HAP-1 (cell line): ENCODE measurements around the gene TGFBRAP1.
"Not testable (repeated sequence)": the region's sequence is repeated elsewhere in the genome, so short reads cannot be mapped to it uniquely, and the experiment has no call there.

ENCODE experiments used
- DNase-seq, 2 experiments: peaks; one replicate each; pipeline ENCODE4 v3.0.0-alpha.2; 2016 to 2020; ENCODE audit warnings: low spot score in 2 of 2
- H3K27me3 ChIP-seq: fragments of 250-450 bp; sonication (Bioruptor Pico); 2 replicates; pipeline ENCODE4 v1.5.1; 2020; ENCODE audit warnings: low read depth, mild to moderate bottlenecking, moderate library complexity
- H3K36me3 ChIP-seq: fragments of 250-450 bp; sonication (Bioruptor Pico); replicated peaks from 2 replicates; pipeline ENCODE4 v1.5.1; 2020; ENCODE audit warnings: mild to moderate bottlenecking
- H3K4me1 ChIP-seq: fragments of 250-450 bp; sonication (Bioruptor Pico); 2 replicates; pipeline ENCODE4 v1.5.1; 2020; ENCODE audit warnings: mild to moderate bottlenecking
- H3K4me3 ChIP-seq: fragments of 250-450 bp; sonication (Bioruptor Pico); 2 replicates; pipeline ENCODE4 v1.5.1; 2020; ENCODE audit warnings: mild to moderate bottlenecking, moderate library complexity
- H3K9me3 ChIP-seq: fragments of 250-450 bp; sonication (Bioruptor Pico); 2 replicates; pipeline ENCODE4 v1.5.1; 2020; ENCODE audit warnings: mild to moderate bottlenecking, moderate library complexity
- in situ Hi-C: fragments of 300-500 bp; cut with MboI; formaldehyde crosslinking; loops from 3 replicates; pipeline ENCODE4 v1.14.3; 2020; ENCODE audit warnings: low sequenced_read_pairs, inconsistent platforms, mixed read lengths

The TGFBRAP1 gene

DNA sequence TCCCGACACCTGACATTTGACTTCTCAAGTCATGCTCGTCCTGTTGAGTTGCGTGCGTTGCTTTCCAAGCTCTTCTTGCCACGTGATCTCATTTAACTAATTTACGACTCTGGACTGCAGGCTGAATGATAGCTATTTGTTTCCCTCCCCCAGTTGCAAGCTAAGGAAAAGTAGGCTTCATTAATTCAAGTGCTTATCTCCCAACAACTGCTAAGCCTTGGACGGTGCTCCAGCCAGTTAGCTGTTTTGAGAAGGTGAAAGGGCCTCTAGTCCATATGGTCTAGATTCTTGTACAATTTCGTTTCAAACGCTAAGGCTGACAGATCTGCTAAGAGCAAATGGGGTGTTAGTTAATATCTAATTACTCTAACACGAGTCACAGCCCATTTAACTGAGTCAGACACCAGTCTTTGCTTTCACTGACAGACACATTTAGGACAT, 66.9 kb downstream of the TGFBRAP1 start:
- in situ Hi-C loops: no loop called here
- DNase-seq: no peak
- H3K27me3 ChIP-seq: no peaks in the 10 kb centered on the region
- H3K4me1 ChIP-seq: no peaks in the 10 kb centered on the region
- no peak overlapping the region for H3K4me3 ChIP-seq
- no peaks in the 10 kb centered on the region for H3K9me3 ChIP-seq
- H3K36me3 ChIP-seq: peaks cover 12% of the 10 kb centered on the region

- H3K27me3 ChIP-seq: no peaks in the 10 kb centered on the region
- peaks cover 11% of the 10 kb centered on the region for H3K4me1 ChIP-seq
- in situ Hi-C loops: no loop called here
- no peaks in the 10 kb centered on the region; the same call in none of the 2 replicates for H3K36me3 ChIP-seq
- no peaks in the 10 kb centered on the region for H3K9me3 ChIP-seq
- no peak overlapping the region for H3K4me3 ChIP-seq
- no peak for DNase-seq
Observed at GRCh38 chr2:105261061-105261460, 68.5 kb downstream of the TGFBRAP1 start.

DNA sequence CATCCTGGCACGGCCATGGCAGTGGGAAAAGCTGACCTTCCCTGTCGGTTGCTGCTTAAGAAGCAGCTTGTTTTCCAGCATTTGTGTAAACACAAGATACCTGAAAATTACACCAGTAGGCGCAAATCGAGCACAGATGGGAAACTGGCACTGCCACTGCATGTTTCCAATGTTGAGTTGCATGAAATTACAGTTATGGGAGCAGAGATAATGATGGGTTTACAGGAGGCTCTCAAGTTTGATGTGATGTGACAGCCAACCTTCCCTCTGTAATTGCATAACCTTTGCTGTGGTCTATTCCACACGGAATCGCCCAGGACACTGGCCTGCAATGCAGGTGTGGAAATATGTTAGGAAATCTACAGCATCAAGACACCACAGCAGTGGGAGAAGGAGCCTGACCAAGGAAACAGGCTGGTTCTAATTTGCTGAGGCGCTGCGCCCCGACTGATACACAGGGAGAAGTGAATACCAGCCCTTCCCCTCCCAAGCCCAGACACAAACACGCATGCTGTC, 70.6 kb downstream of the TGFBRAP1 start:
- in situ Hi-C loops: no loop called here
- no peaks in the 10 kb centered on the region for H3K9me3 ChIP-seq
- DNase-seq: no peak

GRCh38 chr2:105257981-105258380, 71.6 kb downstream of the TGFBRAP1 start:
- Histone ChIP-seq H3K4me3 (no peak overlapping the region), H3K4me1 (peaks cover 11% of the 10 kb centered on the region)

More for the DNA sequence above, 70.6 kb downstream of the TGFBRAP1 start:
- Histone ChIP-seq H3K4me1 (peaks cover 11% of the 10 kb centered on the region), H3K36me3 (no peaks in the 10 kb centered on the region; the same call in 1 of the 2 replicates), H3K27me3 (no peaks in the 10 kb centered on the region), H3K4me3 (no peak overlapping the region)

GRCh38 chr2:105256431-105257047, 73.0 kb downstream of the TGFBRAP1 start:
- in situ Hi-C loops: no loop called here
- DNase-seq: peak; percentile 9 to 66
- H3K4me3 ChIP-seq: no peak overlapping the region
- H3K36me3 ChIP-seq: no peaks in the 10 kb centered on the region
- no peaks in the 10 kb centered on the region for H3K27me3 ChIP-seq
- H3K9me3 ChIP-seq: no peaks in the 10 kb centered on the region
- H3K4me1 ChIP-seq: peaks cover 11% of the 10 kb centered on the region

More at GRCh38 chr2:105257981-105258380, 71.6 kb downstream of the TGFBRAP1 start:
- H3K27me3 ChIP-seq: no peaks in the 10 kb centered on the region
- in situ Hi-C loops: no loop called here
- no peak for DNase-seq
- H3K9me3 ChIP-seq: no peaks in the 10 kb centered on the region
- no peaks in the 10 kb centered on the region; the same call in 1 of the 2 replicates for H3K36me3 ChIP-seq

DNA sequence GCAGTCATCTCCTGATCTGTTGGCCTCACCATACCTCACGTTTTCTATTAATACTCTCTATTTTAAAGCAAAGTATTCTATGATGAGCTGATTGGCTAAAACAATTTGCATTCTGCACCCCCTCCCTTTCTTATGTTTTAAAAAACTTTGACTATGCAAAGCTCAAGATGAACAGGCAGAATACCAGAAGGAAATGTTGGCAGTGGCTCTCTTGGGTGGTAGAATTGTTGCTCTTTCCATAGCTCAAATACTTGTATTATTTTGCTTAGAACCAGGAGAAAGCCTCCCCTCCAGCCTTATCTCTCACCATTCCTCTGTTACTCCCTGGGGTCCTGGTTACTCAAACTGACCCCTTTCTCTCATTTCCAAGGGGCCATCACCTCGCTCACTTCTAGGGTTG, 73.6 kb downstream of the TGFBRAP1 start:
- DNase-seq: no peak
- in situ Hi-C loops: no loop called here
- Histone ChIP-seq H3K27me3 (no peaks in the 10 kb centered on the region), H3K4me3 (no peak overlapping the region), H3K36me3 (no peaks in the 10 kb centered on the region), H3K9me3 (no peaks in the 10 kb centered on the region), H3K4me1 (peaks cover 11% of the 10 kb centered on the region)

GRCh38 chr2:105254531-105255210, 74.9 kb downstream of the TGFBRAP1 start:
- in situ Hi-C loops: no loop called here
- H3K4me3 ChIP-seq: no peak overlapping the region
- DNase-seq: no peak
- peaks cover 11% of the 10 kb centered on the region for H3K4me1 ChIP-seq
- H3K9me3 ChIP-seq: no peaks in the 10 kb centered on the region
- H3K27me3 ChIP-seq: no peaks in the 10 kb centered on the region
- no peaks in the 10 kb centered on the region for H3K36me3 ChIP-seq

DNA sequence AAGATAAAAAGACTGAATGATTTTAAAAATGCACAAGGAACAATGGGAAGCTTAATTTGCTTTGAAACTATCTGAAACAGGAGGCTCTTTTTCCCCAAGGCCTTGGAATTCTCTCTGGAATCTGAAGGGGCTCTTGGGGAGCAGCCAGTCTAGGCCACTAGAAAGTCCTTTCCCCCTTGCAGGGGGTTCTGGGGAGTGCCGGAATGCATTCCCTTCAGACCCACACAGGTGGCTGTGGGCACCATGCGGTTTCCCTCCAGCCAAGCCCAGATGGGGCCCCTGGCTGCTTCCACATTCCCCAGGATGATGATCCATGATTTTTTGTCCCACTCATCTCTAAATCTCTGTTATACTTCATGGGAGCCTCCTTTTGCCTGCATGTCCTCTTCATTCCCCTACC, 77.3 kb downstream of the TGFBRAP1 start:
- H3K4me3 ChIP-seq: no peak overlapping the region
- no peaks in the 10 kb centered on the region for H3K36me3 ChIP-seq
- peaks cover 10% of the 10 kb centered on the region for H3K4me1 ChIP-seq
- no peaks in the 10 kb centered on the region for H3K27me3 ChIP-seq
- in situ Hi-C loops: no loop called here
- DNase-seq: peak; percentile 20 to 32
- H3K9me3 ChIP-seq: no peaks in the 10 kb centered on the region

DNA sequence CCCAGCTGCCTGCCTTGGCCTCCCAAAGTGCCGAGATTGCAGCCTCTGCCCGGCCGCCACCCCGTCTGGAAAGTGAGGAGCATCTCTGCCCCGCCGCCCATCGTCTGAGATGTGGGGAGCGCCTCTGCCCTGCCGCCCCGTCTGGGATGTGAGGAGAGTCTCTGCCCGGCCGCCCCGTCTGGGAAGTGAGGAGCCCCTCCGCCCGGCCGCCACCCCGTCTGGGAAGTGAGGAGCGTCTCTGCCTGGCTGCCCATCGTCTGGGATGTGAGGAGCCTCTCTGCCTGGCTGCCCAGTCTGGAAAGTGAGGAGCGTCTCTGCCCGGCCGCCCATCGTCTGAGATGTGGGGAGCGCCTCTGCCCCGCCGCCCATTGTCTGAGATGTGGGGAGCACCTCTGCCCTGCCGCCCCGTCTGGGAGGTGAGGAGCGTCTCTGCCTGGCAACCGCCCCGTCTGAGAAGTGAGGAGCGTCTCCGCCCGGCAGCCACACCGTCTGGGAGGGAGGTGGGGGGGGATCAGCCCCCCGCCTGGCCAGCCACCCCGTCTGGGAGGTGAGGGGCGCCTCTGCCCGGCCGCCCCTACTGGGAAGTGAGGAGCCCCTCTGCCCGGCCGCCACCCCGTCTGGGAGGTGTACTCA, 78.4 kb downstream of the TGFBRAP1 start:
- DNase-seq, H3K9me3 ChIP-seq, H3K4me3 ChIP-seq, H3K4me1 ChIP-seq, H3K27me3 ChIP-seq, in situ Hi-C loops, H3K36me3 ChIP-seq: not testable (repeated sequence)

DNA sequence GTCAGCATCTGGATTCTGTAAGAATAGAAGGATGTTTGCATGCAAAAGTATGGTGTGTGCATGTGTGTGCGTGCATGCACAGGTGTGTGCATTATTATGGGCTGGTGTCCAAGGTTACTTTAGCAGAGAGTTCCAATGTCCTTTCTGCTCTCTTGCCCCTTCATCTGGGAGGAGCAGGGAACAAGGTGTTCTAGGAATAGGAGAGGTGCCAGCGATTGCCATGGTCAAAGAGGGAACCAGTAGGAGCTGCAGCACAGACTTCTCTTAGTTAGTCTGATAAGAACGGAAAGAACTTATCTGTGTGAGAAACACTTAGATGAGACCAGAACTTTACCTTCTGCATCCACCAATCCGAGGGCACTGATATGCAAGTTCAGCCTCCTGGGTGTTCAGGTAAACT, 79.6 kb downstream of the TGFBRAP1 start:
- no peak for DNase-seq
- Histone ChIP-seq H3K4me1 (no peaks in the 10 kb centered on the region; the same call in 1 of the 2 replicates), H3K36me3 (no peaks in the 10 kb centered on the region), H3K4me3 (no peak overlapping the region), H3K9me3 (no peaks in the 10 kb centered on the region), H3K27me3 (no peaks in the 10 kb centered on the region)
- in situ Hi-C loops: no loop called here

GRCh38 chr2:105249181-105249580, 80.4 kb downstream of the TGFBRAP1 start:
- in situ Hi-C loops: no loop called here
- no peak for DNase-seq

DNA sequence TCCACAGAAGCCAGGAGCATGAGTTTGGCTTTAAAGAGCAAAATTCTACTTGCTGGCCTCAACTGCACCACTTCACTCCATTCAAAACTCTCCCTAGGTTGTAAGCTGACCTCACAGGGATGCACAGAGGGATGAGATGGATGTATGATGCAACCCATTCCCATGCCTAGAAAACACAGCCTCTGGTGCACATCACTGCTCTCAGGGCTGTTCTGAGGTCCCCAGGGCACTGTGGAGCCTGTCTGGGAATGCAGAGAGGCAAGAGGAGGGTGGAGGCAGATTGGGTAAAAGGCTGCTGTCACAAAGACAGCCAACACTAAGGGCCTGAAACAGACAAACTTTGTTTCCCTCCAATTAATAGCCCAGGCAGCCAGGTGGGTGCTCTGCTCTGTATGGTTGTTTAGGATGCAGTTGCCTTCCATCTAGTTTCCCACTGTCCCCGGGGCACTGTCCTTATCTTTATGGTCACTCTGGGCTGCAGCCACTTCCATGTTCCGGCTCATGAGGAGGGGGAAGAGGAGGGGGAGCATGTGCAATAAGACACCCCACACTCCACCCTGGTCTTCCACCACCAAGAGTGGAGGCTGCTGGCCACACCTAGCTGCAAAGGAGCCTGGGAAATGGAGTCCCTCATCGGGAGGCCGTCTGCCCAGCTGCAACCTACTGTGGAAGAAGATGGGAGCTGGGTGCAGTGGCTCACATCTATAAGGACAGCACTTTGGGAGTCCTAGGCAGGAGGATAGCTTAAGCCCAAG, 81.0 kb downstream of the TGFBRAP1 start:
- Histone ChIP-seq H3K36me3 (no peaks in the 10 kb centered on the region), H3K9me3 (no peaks in the 10 kb centered on the region), H3K4me3 (no peak overlapping the region), H3K4me1 (no peaks in the 10 kb centered on the region; the same call in 1 of the 2 replicates), H3K27me3 (no peaks in the 10 kb centered on the region)
- no peak for DNase-seq
- in situ Hi-C loops: no loop called here

More at GRCh38 chr2:105249181-105249580, 80.4 kb downstream of the TGFBRAP1 start:
- H3K9me3 ChIP-seq: no peaks in the 10 kb centered on the region
- H3K4me1 ChIP-seq: no peaks in the 10 kb centered on the region; the same call in 1 of the 2 replicates
- no peaks in the 10 kb centered on the region for H3K36me3 ChIP-seq
- no peak overlapping the region for H3K4me3 ChIP-seq
- H3K27me3 ChIP-seq: no peaks in the 10 kb centered on the region

GRCh38 chr2:105244451-105244850, 85.1 kb downstream of the TGFBRAP1 start:
- Histone ChIP-seq H3K4me1 (no peaks in the 10 kb centered on the region), H3K36me3 (no peaks in the 10 kb centered on the region), H3K27me3 (no peaks in the 10 kb centered on the region), H3K9me3 (no peaks in the 10 kb centered on the region), H3K4me3 (no peak overlapping the region)
- no peak for DNase-seq
- in situ Hi-C loops: no loop called here
